ENCODE measurements around the gene FAM228A.

GRCh38 chr2:24181849-24182248, 7.0 kb downstream of the FAM228A start:
- TF ChIP-seq ZNF529 (tag by site-specific recombination; IDR thresholded peaks at IDR 0.05; ENCODE audit: insufficient replicate concordance), result no peak
- no peak for TF ChIP-seq CTCF (tag by site-specific recombination; IDR thresholded peaks at IDR 0.05)
- TF ChIP-seq ZNF391 (tag by site-specific recombination; IDR thresholded peaks at IDR 0.05; ENCODE audit: borderline replicate concordance, low read depth), result no peak
- no peak for TF ChIP-seq KLF10 (tag by site-specific recombination; IDR thresholded peaks at IDR 0.05)
- no peak for TF ChIP-seq ZNF837 (tag by site-specific recombination; IDR thresholded peaks at IDR 0.05)
- TF ChIP-seq ZNF571 (tag by site-specific recombination; IDR thresholded peaks at IDR 0.05), result no peak
- TF ChIP-seq TCF7L2 (IDR thresholded peaks at IDR 0.05; ENCODE audit: borderline replicate concordance, low read depth, low read length), result no peak
- TF ChIP-seq SCRT1 (tag by site-specific recombination; IDR thresholded peaks at IDR 0.05; ENCODE audit: borderline replicate concordance), result no peak
- no peak for TF ChIP-seq ZNF148 (tag by site-specific recombination; IDR thresholded peaks at IDR 0.05; ENCODE audit: borderline replicate concordance)
- no peak for TF ChIP-seq ZFP41 (tag by site-specific recombination; IDR thresholded peaks at IDR 0.05; ENCODE audit: borderline replicate concordance)
- no peak for TF ChIP-seq ZNF280D (tag by site-specific recombination; IDR thresholded peaks at IDR 0.05)
- no peak for TF ChIP-seq ELK4 (IDR thresholded peaks at IDR 0.05; ENCODE audit: borderline replicate concordance, low read depth, low read length)

All from HEK293 (cell line).